ENCODE results near the gene DBN1. TPM values are rescaled to one million over a fixed set of nuclear protein-coding genes. Genes with fewer than 3 reads are reported as not detected.

Gene DBN1
- total RNA-seq, 2 experiments from 2014 or later, result 12.1 to 15.9 TPM

- Mint-ChIP-seq H3K4me1 (ENCODE audit: low read depth) (peaks cover 23% of the 10 kb centered on the region), H3K27me3 (no peaks in the 10 kb centered on the region), H3K4me3 (no peak overlapping the region), H3K36me3 (peaks cover 50% of the 10 kb centered on the region), H3K27ac (no peak overlapping the region), H3K9me3 (no peaks in the 10 kb centered on the region)
- POLR2A ChIA-PET, result no interaction called here
- CTCF ChIA-PET, result interaction anchor here (3.2 kb wide), 1 partner anchor 11 kb away, joined by 12 read pairs; no protein-coding TSS in a partner anchor
- DNase-seq, result no peak
- intact Hi-C loops (cut with micrococcal nuclease), result loop anchor here (10.0 kb wide), 1 partner anchor 83 kb away; the partner anchor contains the start of gene TMED9
These were observed 38.6 kb upstream of the DBN1 start for GRCh38 chr5:177511796-177512675.

DNA sequence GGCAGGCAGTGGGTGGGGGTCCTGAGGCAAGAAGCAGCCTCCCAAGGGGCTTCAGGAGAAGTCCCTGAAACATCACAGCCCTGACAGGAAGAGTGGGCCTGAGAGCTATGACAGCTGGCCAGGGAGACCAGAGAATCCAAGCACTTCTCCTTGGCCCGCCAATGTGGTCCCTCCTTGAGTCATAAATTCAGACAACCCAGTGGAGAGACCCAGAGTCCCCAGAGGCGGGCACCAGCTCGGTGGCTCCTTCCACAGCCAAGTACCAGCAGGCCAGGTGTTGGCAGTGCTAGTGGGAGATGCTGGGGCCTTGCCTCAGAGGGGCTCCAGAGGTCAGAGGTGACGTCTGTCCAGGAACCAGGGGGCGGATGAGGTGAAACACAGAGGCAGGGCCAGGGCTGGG is 37.7 kb upstream of the DBN1 start:
- POLR2A ChIA-PET, result no interaction called here
- CTCF ChIA-PET, result interaction anchor here (3.2 kb wide), 1 partner anchor 11 kb away, joined by 12 read pairs; no protein-coding TSS in a partner anchor
- Mint-ChIP-seq H3K4me3 (no peak overlapping the region), H3K27me3 (no peaks in the 10 kb centered on the region), H3K27ac (no peak overlapping the region), H3K9me3 (no peaks in the 10 kb centered on the region), H3K4me1 (ENCODE audit: low read depth) (peaks cover 16% of the 10 kb centered on the region), H3K36me3 (peaks cover 42% of the 10 kb centered on the region)
- intact Hi-C loops (cut with micrococcal nuclease), result loop anchor here (10.0 kb wide), 1 partner anchor 84 kb away; the partner anchor contains the start of gene TMED9
- no peak for DNase-seq

DNA sequence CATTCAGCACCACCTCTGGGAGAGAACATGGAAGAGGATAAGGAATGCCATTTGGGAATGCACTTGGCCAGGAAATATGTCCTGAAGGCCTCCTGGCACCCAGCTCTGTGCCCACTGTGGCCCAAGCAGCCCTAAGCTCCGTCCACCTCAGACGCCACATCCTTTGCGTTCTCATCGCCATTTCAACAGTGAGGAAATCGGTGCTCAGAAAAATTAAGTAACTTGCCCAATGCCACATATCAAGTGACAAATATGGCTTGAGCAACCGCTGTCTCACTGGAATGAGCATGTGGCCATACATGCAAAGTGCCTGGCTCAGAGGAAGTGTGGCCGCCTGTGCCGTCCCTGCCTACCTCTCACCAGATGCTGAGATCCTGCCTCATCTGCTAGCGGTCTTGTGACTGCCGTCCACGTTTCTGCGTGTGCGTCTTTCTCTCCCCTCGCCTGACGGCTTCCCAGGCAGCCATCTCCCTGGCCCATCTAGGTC is 37.2 kb upstream of the DBN1 start:
- intact Hi-C loops (cut with micrococcal nuclease), result loop anchor here (10.0 kb wide), 1 partner anchor 84 kb away; the partner anchor contains the start of gene TMED9
- H3K4me3 Mint-ChIP-seq, result no peak overlapping the region
- H3K36me3 Mint-ChIP-seq, result peaks cover 37% of the 10 kb centered on the region
- H3K9me3 Mint-ChIP-seq, result no peaks in the 10 kb centered on the region
- peaks cover 11% of the 10 kb centered on the region for H3K4me1 Mint-ChIP-seq (ENCODE audit: low read depth)
- H3K27me3 Mint-ChIP-seq, result no peaks in the 10 kb centered on the region
- DNase-seq, result no peak
- ChIA-PET CTCF (interaction anchor here (3.2 kb wide), 1 partner anchor 10 kb away, joined by 12 read pairs; no protein-coding TSS in a partner anchor), POLR2A (no interaction called here)
- no peak overlapping the region for H3K27ac Mint-ChIP-seq

DNA sequence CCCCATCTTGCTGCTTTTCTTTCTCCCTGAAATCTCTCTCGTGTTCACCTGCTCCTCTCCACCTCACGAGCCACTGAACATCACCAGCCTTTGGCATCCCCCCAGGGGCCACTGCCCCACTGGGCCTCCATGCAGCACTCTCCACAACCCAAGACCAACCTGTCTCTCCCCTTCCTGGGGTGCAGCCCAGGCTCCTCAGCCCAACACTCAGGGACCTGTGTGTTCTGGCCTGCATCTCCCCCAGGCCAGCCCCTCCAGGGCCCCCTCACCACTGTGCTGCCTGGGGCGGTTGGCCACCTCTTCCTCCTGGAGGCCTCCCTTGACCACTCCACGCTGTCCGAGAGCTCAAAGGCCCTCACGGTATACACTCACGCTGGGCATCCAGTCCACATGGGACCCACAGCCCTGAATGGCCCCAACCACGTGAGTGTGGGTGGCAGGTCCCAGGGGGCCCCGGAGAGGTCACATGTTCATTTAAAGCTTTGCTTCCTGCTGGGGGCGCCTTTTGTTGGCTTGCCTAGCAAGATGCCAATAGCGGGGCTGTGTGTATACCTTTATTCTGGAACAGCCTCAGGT is 36.6 kb upstream of the DBN1 start:
- Mint-ChIP-seq H3K27ac (no peak overlapping the region), H3K27me3 (no peaks in the 10 kb centered on the region), H3K36me3 (peaks cover 31% of the 10 kb centered on the region), H3K9me3 (no peaks in the 10 kb centered on the region), H3K4me3 (no peak overlapping the region), H3K4me1 (ENCODE audit: low read depth) (peaks cover 5% of the 10 kb centered on the region)
- ChIA-PET CTCF (interaction anchor here (3.2 kb wide), 1 partner anchor 9 kb away, joined by 12 read pairs; no protein-coding TSS in a partner anchor), POLR2A (no interaction called here)
- DNase-seq, result no peak
- intact Hi-C loops (cut with micrococcal nuclease), result loop anchor here (10.0 kb wide), 1 partner anchor 85 kb away; the partner anchor contains the start of gene TMED9

GRCh38 chr5:177509381-177509951 is 36.0 kb upstream of the DBN1 start, which contains the start of gene DOK3:
Gene DOK3 (minus strand): TSS chr5:177509826. CDS start chr5:177509540, 286 bp downstream.
- CTCF ChIA-PET, result interaction anchor here (1.4 to 3.2 kb wide), 2 partner anchors 9 to 200 kb away, joined by 4 to 12 read pairs; no protein-coding TSS in a partner anchor
- peaks cover 2% of the 10 kb centered on the region for H3K4me1 Mint-ChIP-seq (ENCODE audit: low read depth)
- no peak for DNase-seq
- H3K4me3 Mint-ChIP-seq, result no peak within 1 kb of the TSS
- H3K27ac Mint-ChIP-seq, result no peak within 1 kb of the TSS
- POLR2A ChIA-PET, result no interaction called here
- peaks cover 29% of the 10 kb centered on the region for H3K36me3 Mint-ChIP-seq
- intact Hi-C loops (cut with micrococcal nuclease), result no loop called here
- H3K27me3 Mint-ChIP-seq, result no peaks in the 10 kb centered on the region
- no peaks in the 10 kb centered on the region for H3K9me3 Mint-ChIP-seq

- Mint-ChIP-seq H3K4me1 (ENCODE audit: low read depth) (no peaks in the 10 kb centered on the region), H3K9me3 (no peaks in the 10 kb centered on the region), H3K27ac (no peak overlapping the region), H3K36me3 (peaks cover 24% of the 10 kb centered on the region), H3K27me3 (no peaks in the 10 kb centered on the region), H3K4me3 (no peak overlapping the region)
- no peak for DNase-seq
- POLR2A ChIA-PET, result no interaction called here
- CTCF ChIA-PET, result interaction anchor here (0.6 to 3.2 kb wide), 5 partner anchors 8 to 898 kb away, joined by 3 to 12 read pairs (median 4); no protein-coding TSS in a partner anchor
- intact Hi-C loops (cut with micrococcal nuclease), result no loop called here
These were observed 35.4 kb upstream of the DBN1 start for GRCh38 chr5:177508837-177509236.

DNA sequence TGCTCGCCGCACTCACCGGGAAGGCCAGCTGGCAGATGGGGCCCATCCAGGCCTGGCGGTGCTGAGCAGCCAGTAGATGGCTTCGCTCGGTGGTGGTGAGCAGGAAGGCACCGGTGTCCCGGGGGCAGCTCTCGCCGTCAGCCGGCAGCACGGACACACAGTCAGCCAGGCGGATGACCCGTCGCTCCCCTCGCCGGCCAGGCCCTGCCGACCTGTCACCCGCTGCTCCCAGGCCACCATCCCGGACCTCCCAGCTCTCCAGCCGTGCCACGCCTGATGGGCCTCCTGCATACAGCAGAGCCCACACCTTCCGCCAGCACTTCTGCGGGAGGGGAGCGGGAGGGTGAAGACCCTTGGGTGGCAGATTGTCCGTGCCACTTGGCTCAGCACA is 34.8 kb upstream of the DBN1 start:
- Mint-ChIP-seq H3K9me3 (no peaks in the 10 kb centered on the region), H3K4me1 (ENCODE audit: low read depth) (no peaks in the 10 kb centered on the region), H3K27ac (no peak overlapping the region), H3K36me3 (peaks cover 19% of the 10 kb centered on the region), H3K4me3 (no peak overlapping the region), H3K27me3 (no peaks in the 10 kb centered on the region)
- ChIA-PET CTCF (interaction anchor here (0.6 to 2.3 kb wide), 4 partner anchors 104 to 897 kb away, joined by 3 to 9 read pairs (median 4); no protein-coding TSS in a partner anchor), POLR2A (no interaction called here)
- no peak for DNase-seq
- intact Hi-C loops (cut with micrococcal nuclease), result no loop called here

GRCh38 chr5:177507596-177508220 is 34.3 kb upstream of the DBN1 start:
- Mint-ChIP-seq H3K27me3 (no peaks in the 10 kb centered on the region), H3K36me3 (peaks cover 14% of the 10 kb centered on the region), H3K4me3 (no peak overlapping the region), H3K4me1 (ENCODE audit: low read depth) (no peaks in the 10 kb centered on the region), H3K9me3 (no peaks in the 10 kb centered on the region), H3K27ac (no peak overlapping the region)
- DNase-seq, result no peak
- POLR2A ChIA-PET, result no interaction called here
- intact Hi-C loops (cut with micrococcal nuclease), result no loop called here
- CTCF ChIA-PET, result interaction anchor here (1.4 to 2.3 kb wide), 2 partner anchors 118 to 198 kb away, joined by 4 to 9 read pairs; no protein-coding TSS in a partner anchor

DNA sequence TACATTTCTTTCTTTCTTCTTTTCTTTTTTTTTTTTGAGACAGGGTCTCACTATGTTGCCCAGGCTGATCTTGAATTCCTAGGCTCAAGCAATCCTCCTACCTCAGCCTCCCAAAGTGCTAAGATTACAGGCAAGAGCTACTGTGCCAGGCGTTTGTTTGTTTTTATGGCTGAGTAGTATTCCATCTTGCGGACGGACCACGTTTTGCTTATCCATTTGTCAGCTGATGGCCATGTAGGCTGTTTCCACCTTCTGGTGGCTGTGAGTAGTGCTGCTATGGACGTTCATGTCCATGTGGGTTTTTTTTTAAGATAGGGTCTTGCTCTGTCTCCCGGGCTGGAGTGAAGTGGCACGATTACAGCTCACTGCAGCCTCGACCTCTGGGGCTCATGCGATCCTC is 33.7 kb upstream of the DBN1 start:
- H3K4me1 Mint-ChIP-seq (ENCODE audit: low read depth), result no peaks in the 10 kb centered on the region
- no peaks in the 10 kb centered on the region for H3K27me3 Mint-ChIP-seq
- no peak overlapping the region for H3K4me3 Mint-ChIP-seq
- H3K36me3 Mint-ChIP-seq, result peaks cover 11% of the 10 kb centered on the region
- ChIA-PET POLR2A (no interaction called here), CTCF (interaction anchor here (2.3 kb wide), 1 partner anchor 118 kb away, joined by 9 read pairs; no protein-coding TSS in a partner anchor)
- DNase-seq, result no peak
- intact Hi-C loops (cut with micrococcal nuclease), result no loop called here
- H3K27ac Mint-ChIP-seq, result no peak overlapping the region
- H3K9me3 Mint-ChIP-seq, result no peaks in the 10 kb centered on the region

DNA sequence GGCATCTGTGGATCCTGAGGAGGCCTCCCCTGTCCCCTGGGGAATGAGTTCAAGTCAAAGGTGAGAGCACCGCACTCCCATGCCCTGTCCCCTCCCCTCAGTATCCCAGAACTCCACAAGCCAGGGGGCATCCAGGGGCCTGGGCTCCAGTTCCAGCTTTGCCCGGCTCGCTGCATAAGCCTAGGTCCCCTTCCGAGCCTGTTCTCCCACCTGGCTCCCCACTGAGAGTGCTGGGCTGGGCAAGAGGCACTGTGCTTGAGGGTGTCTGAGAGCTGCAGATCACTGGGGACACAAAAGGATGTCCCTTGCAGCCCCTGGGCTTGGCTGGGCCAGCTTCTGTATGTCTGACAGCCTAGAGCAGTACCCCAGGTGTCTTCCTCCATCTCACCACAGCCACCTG is 31.6 kb upstream of the DBN1 start:
- ChIA-PET CTCF (interaction anchor here (0.9 kb wide), 1 partner anchor 101 kb away, joined by 3 read pairs; no protein-coding TSS in a partner anchor), POLR2A (interaction anchor here (0.6 kb wide), 1 partner anchor 725 kb away, joined by 5 read pairs; no protein-coding TSS in a partner anchor)
- Mint-ChIP-seq H3K36me3 (no peaks in the 10 kb centered on the region), H3K4me1 (ENCODE audit: low read depth) (peaks cover 2% of the 10 kb centered on the region), H3K27me3 (no peaks in the 10 kb centered on the region), H3K9me3 (no peaks in the 10 kb centered on the region), H3K27ac (no peak overlapping the region), H3K4me3 (no peak overlapping the region)
- DNase-seq, result no peak
- intact Hi-C loops (cut with micrococcal nuclease), result no loop called here

Measured in activated CD4-positive, alpha-beta memory T cell treated with anti-CD3 and anti-CD28 coated beads for 36 hours (primary cell).